ENCODE data around the gene ABLIM2.

DNA sequence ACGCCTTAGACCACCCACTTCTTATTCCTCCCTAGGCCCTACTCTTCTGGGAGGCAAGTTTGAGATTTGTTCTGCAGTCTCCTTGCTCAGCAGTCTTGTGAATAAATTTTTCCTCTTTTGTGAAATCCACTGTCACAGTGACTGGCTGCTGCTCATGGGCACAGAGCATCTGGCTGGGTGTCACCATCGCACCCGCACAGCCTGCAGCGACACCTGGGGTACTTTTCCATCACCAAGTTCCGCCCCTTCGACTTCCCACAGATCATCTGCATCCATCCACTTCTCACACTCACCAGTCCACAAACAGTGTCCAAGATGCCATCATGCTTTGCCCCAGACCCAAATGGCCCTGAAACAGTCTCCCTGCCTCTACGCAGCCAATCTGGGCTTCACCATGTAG is 182.6 kb downstream of the ABLIM2 start:
- no peak for TF ChIP-seq POLR2AphosphoS5 (IDR thresholded peaks at IDR 0.05; ENCODE audit: low read depth)
- TF ChIP-seq, protein P1, sequence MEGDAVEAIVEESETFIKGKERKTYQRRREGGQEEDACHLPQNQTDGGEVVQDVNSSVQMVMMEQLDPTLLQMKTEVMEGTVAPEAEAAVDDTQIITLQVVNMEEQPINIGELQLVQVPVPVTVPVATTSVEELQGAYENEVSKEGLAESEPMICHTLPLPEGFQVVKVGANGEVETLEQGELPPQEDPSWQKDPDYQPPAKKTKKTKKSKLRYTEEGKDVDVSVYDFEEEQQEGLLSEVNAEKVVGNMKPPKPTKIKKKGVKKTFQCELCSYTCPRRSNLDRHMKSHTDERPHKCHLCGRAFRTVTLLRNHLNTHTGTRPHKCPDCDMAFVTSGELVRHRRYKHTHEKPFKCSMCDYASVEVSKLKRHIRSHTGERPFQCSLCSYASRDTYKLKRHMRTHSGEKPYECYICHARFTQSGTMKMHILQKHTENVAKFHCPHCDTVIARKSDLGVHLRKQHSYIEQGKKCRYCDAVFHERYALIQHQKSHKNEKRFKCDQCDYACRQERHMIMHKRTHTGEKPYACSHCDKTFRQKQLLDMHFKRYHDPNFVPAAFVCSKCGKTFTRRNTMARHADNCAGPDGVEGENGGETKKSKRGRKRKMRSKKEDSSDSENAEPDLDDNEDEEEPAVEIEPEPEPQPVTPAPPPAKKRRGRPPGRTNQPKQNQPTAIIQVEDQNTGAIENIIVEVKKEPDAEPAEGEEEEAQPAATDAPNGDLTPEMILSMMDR (conservative IDR thresholded peaks at IDR 0.05; ENCODE audit: low read depth in 2 of 2) = no peak
- no peak for TF ChIP-seq EZH2 (IDR thresholded peaks at IDR 0.05; ENCODE audit: low read depth, unreplicated experiment)
- TF ChIP-seq CREB1 (CRISPR knock-in tag; IDR thresholded peaks at IDR 0.05; ENCODE audit: low read depth) = no peak
